Islet of Langerhans (tissue), 1 donor: Measurements from ENCODE around the gene ANO6.
"Not testable (repeated sequence)": the region's sequence is repeated elsewhere in the genome, so short reads cannot be mapped to it uniquely, and the experiment has no call there.

Experiments used
- FAIRE-seq: peaks from one replicate; lab custom pipeline; 2011; peaks lifted over from hg19 to GRCh38; lab: Jason Lieb, UNC

ANO6 gene

GRCh38 chr12:45215419-45216229 is at the start of gene ANO6:
TSS of gene ANO6 (plus strand) at chr12:45216095. CDS start at chr12:45216322, 227 bp downstream.
- FAIRE-seq, result no peak

GRCh38 chr12:45168976-45169375 is 46.9 kb upstream of the ANO6 start:
- no peak for FAIRE-seq

GRCh38 chr12:45170456-45171042 is 45.3 kb upstream of the ANO6 start:
- peak; percentile 78 for FAIRE-seq

GRCh38 chr12:45173293-45173692 is 42.6 kb upstream of the ANO6 start:
- FAIRE-seq, result not testable (repeated sequence)

- no peak for FAIRE-seq
Measured at GRCh38 chr12:45174595-45174994, 41.3 kb upstream of the ANO6 start.

- no peak for FAIRE-seq
Measured at GRCh38 chr12:45178771-45179170, 37.1 kb upstream of the ANO6 start.

GRCh38 chr12:45182511-45182910 is 33.4 kb upstream of the ANO6 start:
- FAIRE-seq, result no peak

- FAIRE-seq, result no peak
Measured at GRCh38 chr12:45183246-45183645, 32.6 kb upstream of the ANO6 start.

GRCh38 chr12:45184147-45184963 is 31.5 kb upstream of the ANO6 start:
- no peak for FAIRE-seq

GRCh38 chr12:45186762-45187161 is 29.1 kb upstream of the ANO6 start:
- FAIRE-seq, result no peak

- no peak for FAIRE-seq
Measured at GRCh38 chr12:45189766-45190403, 26.0 kb upstream of the ANO6 start.

- no peak for FAIRE-seq
Measured at GRCh38 chr12:45191239-45191638, 24.7 kb upstream of the ANO6 start.

- FAIRE-seq, result no peak
Measured at GRCh38 chr12:45192707-45193106, 23.2 kb upstream of the ANO6 start.

GRCh38 chr12:45200491-45201043 is 15.3 kb upstream of the ANO6 start:
- FAIRE-seq, result no peak

- FAIRE-seq, result no peak
Measured at GRCh38 chr12:45203767-45204166, 12.1 kb upstream of the ANO6 start.

- no peak for FAIRE-seq
Measured at GRCh38 chr12:45204757-45205156, 11.1 kb upstream of the ANO6 start.

- FAIRE-seq, result no peak
Measured at GRCh38 chr12:45205165-45205825, 10.6 kb upstream of the ANO6 start.

GRCh38 chr12:45208604-45209487 is 7.0 kb upstream of the ANO6 start:
- no peak for FAIRE-seq

GRCh38 chr12:45209784-45210183 is 6.1 kb upstream of the ANO6 start:
- FAIRE-seq, result no peak

- FAIRE-seq, result no peak
Measured at GRCh38 chr12:45212064-45212463, 3.8 kb upstream of the ANO6 start.

- no peak for FAIRE-seq
Measured at GRCh38 chr12:45213107-45213506, 2.8 kb upstream of the ANO6 start.
